ENCODE results near the gene GCSH. TPM values are rescaled to one million over a fixed set of nuclear protein-coding genes. Genes with fewer than 3 reads are reported as not detected.

The GCSH gene
- 10 to 100 TPM; 16.5 to 23.1 (median 17.5) TPM for total RNA-seq

GRCh38 chr16:81095953-81096714 lies at the start of gene GCSH:
TSS of gene GCSH (minus strand) at chr16:81096395. CDS start at chr16:81096278, 117 bp downstream.
- Mint-ChIP-seq H3K27me3 (ENCODE audit: low read depth) (no peaks in the 10 kb centered on the region), H3K36me3 (ENCODE audit: insufficient read depth) (no peaks in the 10 kb centered on the region), H3K9me3 (no peaks in the 10 kb centered on the region), H3K4me3 (peak within 1 kb of the TSS; percentile 83), H3K4me1 (ENCODE audit: low read depth) (peaks cover 11% of the 10 kb centered on the region)
- peak; percentile 98 for ATAC-seq
- DNase-seq = peak; percentile 96

GRCh38 chr16:81143921-81144471 lies 47.8 kb upstream of the GCSH start:
- H3K36me3 Mint-ChIP-seq (ENCODE audit: insufficient read depth) = no peaks in the 10 kb centered on the region
- ATAC-seq = no peak
- no peaks in the 10 kb centered on the region for H3K9me3 Mint-ChIP-seq
- peaks cover 24% of the 10 kb centered on the region for H3K27me3 Mint-ChIP-seq (ENCODE audit: low read depth)
- no peaks in the 10 kb centered on the region for H3K4me1 Mint-ChIP-seq (ENCODE audit: low read depth)
- H3K4me3 Mint-ChIP-seq = no peak overlapping the region
- DNase-seq = no peak

GRCh38 chr16:81142864-81143263 lies 46.7 kb upstream of the GCSH start:
- H3K4me1 Mint-ChIP-seq (ENCODE audit: low read depth) = no peaks in the 10 kb centered on the region
- peaks cover 24% of the 10 kb centered on the region for H3K27me3 Mint-ChIP-seq (ENCODE audit: low read depth)
- no peak overlapping the region for H3K4me3 Mint-ChIP-seq
- DNase-seq = no peak
- H3K36me3 Mint-ChIP-seq (ENCODE audit: insufficient read depth) = no peaks in the 10 kb centered on the region
- no peaks in the 10 kb centered on the region for H3K9me3 Mint-ChIP-seq
- ATAC-seq = no peak

- Mint-ChIP-seq H3K4me3 (no peak overlapping the region), H3K9me3 (no peaks in the 10 kb centered on the region), H3K36me3 (ENCODE audit: insufficient read depth) (no peaks in the 10 kb centered on the region), H3K4me1 (ENCODE audit: low read depth) (no peaks in the 10 kb centered on the region), H3K27me3 (ENCODE audit: low read depth) (peaks cover 19% of the 10 kb centered on the region)
- ATAC-seq = no peak
- DNase-seq = no peak
These were observed 45.0 kb upstream of the GCSH start for GRCh38 chr16:81140930-81141780.

- Mint-ChIP-seq H3K27me3 (ENCODE audit: low read depth) (peaks cover 5% of the 10 kb centered on the region), H3K4me1 (ENCODE audit: low read depth) (no peaks in the 10 kb centered on the region), H3K4me3 (no peak overlapping the region), H3K9me3 (no peaks in the 10 kb centered on the region), H3K36me3 (ENCODE audit: insufficient read depth) (no peaks in the 10 kb centered on the region)
- DNase-seq (no peak), ATAC-seq (no peak)
These were observed 42.8 kb upstream of the GCSH start for GRCh38 chr16:81138831-81139557.

- Mint-ChIP-seq H3K9me3 (no peaks in the 10 kb centered on the region), H3K36me3 (ENCODE audit: insufficient read depth) (no peaks in the 10 kb centered on the region), H3K4me1 (ENCODE audit: low read depth) (no peaks in the 10 kb centered on the region), H3K27me3 (ENCODE audit: low read depth) (no peaks in the 10 kb centered on the region), H3K4me3 (no peak overlapping the region)
- ATAC-seq = no peak
- no peak for DNase-seq
These were observed 41.6 kb upstream of the GCSH start for GRCh38 chr16:81137754-81138153.

- DNase-seq = no peak
- ATAC-seq = no peak
- no peaks in the 10 kb centered on the region for H3K36me3 Mint-ChIP-seq (ENCODE audit: insufficient read depth)
- no peaks in the 10 kb centered on the region for H3K4me1 Mint-ChIP-seq (ENCODE audit: low read depth)
- H3K9me3 Mint-ChIP-seq = no peaks in the 10 kb centered on the region
- no peak overlapping the region for H3K4me3 Mint-ChIP-seq
- H3K27me3 Mint-ChIP-seq (ENCODE audit: low read depth) = no peaks in the 10 kb centered on the region
These were observed 40.5 kb upstream of the GCSH start for GRCh38 chr16:81136390-81137335.

- ATAC-seq (no peak), DNase-seq (no peak)
- H3K4me1 Mint-ChIP-seq (ENCODE audit: low read depth) = no peaks in the 10 kb centered on the region
- peaks cover 1% of the 10 kb centered on the region for H3K27me3 Mint-ChIP-seq (ENCODE audit: low read depth)
- H3K36me3 Mint-ChIP-seq (ENCODE audit: insufficient read depth) = no peaks in the 10 kb centered on the region
- H3K4me3 Mint-ChIP-seq = no peak overlapping the region
- no peaks in the 10 kb centered on the region for H3K9me3 Mint-ChIP-seq
These were observed 33.9 kb upstream of the GCSH start for GRCh38 chr16:81130126-81130525.

- Mint-ChIP-seq H3K27me3 (ENCODE audit: low read depth) (peaks cover 1% of the 10 kb centered on the region), H3K4me1 (ENCODE audit: low read depth) (no peaks in the 10 kb centered on the region)
These were observed 32.7 kb upstream of the GCSH start for GRCh38 chr16:81128726-81129524.

GRCh38 chr16:81127051-81127450 lies 30.9 kb upstream of the GCSH start:
- no peaks in the 10 kb centered on the region for H3K36me3 Mint-ChIP-seq (ENCODE audit: insufficient read depth)
- H3K27me3 Mint-ChIP-seq (ENCODE audit: low read depth) = peaks cover 1% of the 10 kb centered on the region
- DNase-seq (no peak), ATAC-seq (no peak)
- no peak overlapping the region for H3K4me3 Mint-ChIP-seq
- no peaks in the 10 kb centered on the region for H3K4me1 Mint-ChIP-seq (ENCODE audit: low read depth)
- H3K9me3 Mint-ChIP-seq = no peaks in the 10 kb centered on the region

More at GRCh38 chr16:81128726-81129524, 32.7 kb upstream of the GCSH start:
- DNase-seq (no peak), ATAC-seq (no peak)
- H3K36me3 Mint-ChIP-seq (ENCODE audit: insufficient read depth) = no peaks in the 10 kb centered on the region
- no peaks in the 10 kb centered on the region for H3K9me3 Mint-ChIP-seq
- no peak overlapping the region for H3K4me3 Mint-ChIP-seq

GRCh38 chr16:81123092-81123852 lies 27.1 kb upstream of the GCSH start:
- no peaks in the 10 kb centered on the region for H3K9me3 Mint-ChIP-seq
- no peaks in the 10 kb centered on the region for H3K4me1 Mint-ChIP-seq (ENCODE audit: low read depth)
- peaks cover 6% of the 10 kb centered on the region for H3K27me3 Mint-ChIP-seq (ENCODE audit: low read depth)
- H3K36me3 Mint-ChIP-seq (ENCODE audit: insufficient read depth) = no peaks in the 10 kb centered on the region
- ATAC-seq = no peak
- H3K4me3 Mint-ChIP-seq = no peak overlapping the region
- DNase-seq = no peak

- DNase-seq (no peak), ATAC-seq (no peak)
- no peak overlapping the region for H3K4me3 Mint-ChIP-seq
- no peaks in the 10 kb centered on the region for H3K4me1 Mint-ChIP-seq (ENCODE audit: low read depth)
- no peaks in the 10 kb centered on the region for H3K36me3 Mint-ChIP-seq (ENCODE audit: insufficient read depth)
- H3K9me3 Mint-ChIP-seq = no peaks in the 10 kb centered on the region
- peaks cover 5% of the 10 kb centered on the region for H3K27me3 Mint-ChIP-seq (ENCODE audit: low read depth)
These were observed 25.3 kb upstream of the GCSH start for GRCh38 chr16:81121474-81121990.
